Epithelial cell of esophagus (primary cell): ENCODE results near the gene GAL.

Source experiments
- DNase-seq: peaks from one replicate; pipeline ENCODE4 v3.0.0; 2010; ENCODE audit warnings: low read depth
- H3K4me3 ChIP-seq: 2 replicates; pipeline ENCODE4 v1.5.1; 2011; ENCODE audit warnings: mild to moderate bottlenecking, low read length, control low read depth
- TF ChIP-seq, protein P1 (sequence below): IDR thresholded peaks from 2 replicates; pipeline ENCODE4 v1.5.1; 2011; ENCODE audit warnings: low read depth, mild to moderate bottlenecking, low read length, control low read depth, inconsistent platforms; ENCODE audit not compliant: insufficient read depth; ENCODE audit errors: missing control alignments

GAL gene

DNA sequence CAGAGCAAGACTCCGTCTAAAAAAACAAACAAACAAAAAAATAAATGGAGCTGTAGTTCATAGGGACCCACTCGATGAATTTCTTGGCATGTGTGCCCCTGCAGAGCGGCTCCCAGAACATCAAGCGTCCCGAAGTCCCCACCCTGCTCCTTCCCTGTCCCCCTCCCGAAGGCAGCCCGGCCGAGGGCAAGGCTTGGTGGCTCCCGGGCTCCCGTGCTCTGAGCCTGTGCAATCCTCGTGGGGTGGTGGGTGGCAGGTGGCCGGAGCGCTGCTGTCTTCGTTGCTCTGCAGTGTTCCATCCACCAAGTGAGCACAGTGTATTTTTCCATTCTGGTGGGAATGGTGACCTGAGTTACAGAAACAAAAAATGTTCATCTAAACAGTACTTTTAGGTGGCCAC lies 33.5 kb upstream of the GAL start:
- TF ChIP-seq, protein P1, sequence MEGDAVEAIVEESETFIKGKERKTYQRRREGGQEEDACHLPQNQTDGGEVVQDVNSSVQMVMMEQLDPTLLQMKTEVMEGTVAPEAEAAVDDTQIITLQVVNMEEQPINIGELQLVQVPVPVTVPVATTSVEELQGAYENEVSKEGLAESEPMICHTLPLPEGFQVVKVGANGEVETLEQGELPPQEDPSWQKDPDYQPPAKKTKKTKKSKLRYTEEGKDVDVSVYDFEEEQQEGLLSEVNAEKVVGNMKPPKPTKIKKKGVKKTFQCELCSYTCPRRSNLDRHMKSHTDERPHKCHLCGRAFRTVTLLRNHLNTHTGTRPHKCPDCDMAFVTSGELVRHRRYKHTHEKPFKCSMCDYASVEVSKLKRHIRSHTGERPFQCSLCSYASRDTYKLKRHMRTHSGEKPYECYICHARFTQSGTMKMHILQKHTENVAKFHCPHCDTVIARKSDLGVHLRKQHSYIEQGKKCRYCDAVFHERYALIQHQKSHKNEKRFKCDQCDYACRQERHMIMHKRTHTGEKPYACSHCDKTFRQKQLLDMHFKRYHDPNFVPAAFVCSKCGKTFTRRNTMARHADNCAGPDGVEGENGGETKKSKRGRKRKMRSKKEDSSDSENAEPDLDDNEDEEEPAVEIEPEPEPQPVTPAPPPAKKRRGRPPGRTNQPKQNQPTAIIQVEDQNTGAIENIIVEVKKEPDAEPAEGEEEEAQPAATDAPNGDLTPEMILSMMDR = no peak
- DNase-seq = no peak
- no peak overlapping the region for H3K4me3 ChIP-seq

DNA sequence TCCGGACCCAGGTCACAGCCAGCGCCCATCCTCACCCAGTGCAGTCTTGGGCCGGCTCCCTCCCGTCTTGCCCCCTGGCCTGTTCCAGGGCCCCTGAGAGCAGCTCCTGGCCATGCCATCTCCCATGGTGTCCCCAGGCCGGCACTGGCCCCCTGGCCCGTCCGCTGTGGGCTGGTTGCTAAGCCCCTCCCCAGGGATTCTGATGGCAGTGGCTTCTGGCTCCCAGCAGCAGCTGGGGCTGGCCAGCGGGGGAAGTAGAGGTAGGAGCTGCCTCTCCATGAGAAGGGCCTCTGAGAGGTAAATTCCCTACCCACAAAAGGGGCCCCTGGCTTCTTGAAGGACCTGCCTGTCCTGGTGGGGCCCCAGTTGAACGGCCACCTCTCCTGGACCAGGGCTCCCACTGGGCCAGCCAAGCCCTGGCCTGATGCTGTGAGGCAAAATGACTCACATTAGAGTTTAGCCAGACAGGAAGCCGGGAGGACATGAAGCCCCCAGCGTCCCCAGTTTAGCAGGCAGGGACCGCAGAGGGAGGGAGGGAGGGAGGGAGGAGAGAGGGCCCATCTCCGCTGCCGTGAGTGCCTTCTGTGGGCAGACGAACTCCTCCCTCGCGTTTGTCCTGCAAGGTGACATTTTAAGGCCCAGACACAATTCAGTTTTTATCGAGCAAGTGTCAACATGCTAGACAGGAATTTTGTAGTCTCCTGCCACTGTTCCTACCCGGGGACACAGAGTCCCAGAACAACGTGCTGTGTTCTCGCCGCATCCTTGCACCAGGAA lies 32.9 kb upstream of the GAL start:
- H3K4me3 ChIP-seq = no peak overlapping the region
- DNase-seq = peak; percentile 10
- TF ChIP-seq, protein P1 = no peak

DNA sequence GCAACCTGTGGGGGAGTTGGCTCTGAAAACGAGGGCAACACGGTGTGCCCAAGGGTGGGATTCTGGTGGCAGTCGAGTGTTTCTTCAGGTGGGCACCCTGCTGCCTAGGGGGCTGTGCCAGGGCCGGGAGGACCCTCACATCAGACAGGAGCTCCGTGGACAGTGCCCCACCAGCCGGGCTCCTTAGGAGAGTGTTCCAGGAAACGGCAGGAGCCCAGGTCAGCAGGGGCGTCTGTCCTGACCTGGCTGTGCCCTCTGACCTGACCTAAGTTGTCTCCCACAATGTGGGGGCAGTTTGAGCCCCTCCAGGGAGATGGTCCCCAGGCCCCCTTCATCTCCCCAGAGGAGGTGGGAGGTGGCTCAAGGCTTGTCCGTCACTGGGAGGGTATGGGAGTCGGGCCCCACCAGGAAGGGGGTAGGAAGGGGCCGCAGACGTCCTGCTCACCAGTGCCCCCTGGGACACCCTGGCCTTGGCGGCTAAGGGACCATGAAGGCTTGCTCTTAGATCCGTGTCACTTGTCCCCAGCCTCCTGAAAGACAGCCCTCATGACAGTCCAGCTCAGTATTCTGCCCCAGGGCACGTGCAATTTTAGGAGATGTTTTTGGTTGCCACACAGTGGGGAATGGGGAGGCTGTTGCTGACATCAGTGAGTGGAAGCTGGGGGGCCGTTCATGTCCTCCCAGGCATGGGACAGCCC lies 32.2 kb upstream of the GAL start:
- H3K4me3 ChIP-seq = no peak overlapping the region
- no peak for DNase-seq
- TF ChIP-seq, protein P1 = no peak

DNA sequence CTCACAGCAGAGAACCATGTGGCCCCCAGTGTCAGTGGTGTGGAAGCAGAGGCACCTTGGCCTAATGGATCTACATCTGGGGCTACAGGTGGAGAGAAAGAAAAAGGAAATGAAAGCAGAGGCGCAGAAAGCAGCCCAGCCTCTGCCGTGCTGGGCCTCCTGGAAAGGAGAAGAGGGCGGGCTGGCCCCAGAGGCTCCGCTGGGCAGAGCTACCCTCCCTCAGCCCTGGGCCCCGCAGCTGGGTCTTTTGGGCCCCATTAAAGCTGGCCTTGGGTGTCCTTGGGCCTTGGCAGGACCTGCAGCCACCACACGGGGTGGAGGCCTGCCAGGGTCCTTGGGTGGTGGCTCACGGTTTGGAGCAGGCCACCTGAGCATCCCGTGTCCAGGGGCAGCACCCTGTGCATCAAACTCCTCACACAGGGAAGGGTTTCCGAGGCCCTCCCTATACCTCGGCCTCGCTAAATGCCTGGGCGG lies 31.6 kb upstream of the GAL start:
- no peak for DNase-seq
- TF ChIP-seq, protein P1 = no peak
- H3K4me3 ChIP-seq = no peak overlapping the region

DNA sequence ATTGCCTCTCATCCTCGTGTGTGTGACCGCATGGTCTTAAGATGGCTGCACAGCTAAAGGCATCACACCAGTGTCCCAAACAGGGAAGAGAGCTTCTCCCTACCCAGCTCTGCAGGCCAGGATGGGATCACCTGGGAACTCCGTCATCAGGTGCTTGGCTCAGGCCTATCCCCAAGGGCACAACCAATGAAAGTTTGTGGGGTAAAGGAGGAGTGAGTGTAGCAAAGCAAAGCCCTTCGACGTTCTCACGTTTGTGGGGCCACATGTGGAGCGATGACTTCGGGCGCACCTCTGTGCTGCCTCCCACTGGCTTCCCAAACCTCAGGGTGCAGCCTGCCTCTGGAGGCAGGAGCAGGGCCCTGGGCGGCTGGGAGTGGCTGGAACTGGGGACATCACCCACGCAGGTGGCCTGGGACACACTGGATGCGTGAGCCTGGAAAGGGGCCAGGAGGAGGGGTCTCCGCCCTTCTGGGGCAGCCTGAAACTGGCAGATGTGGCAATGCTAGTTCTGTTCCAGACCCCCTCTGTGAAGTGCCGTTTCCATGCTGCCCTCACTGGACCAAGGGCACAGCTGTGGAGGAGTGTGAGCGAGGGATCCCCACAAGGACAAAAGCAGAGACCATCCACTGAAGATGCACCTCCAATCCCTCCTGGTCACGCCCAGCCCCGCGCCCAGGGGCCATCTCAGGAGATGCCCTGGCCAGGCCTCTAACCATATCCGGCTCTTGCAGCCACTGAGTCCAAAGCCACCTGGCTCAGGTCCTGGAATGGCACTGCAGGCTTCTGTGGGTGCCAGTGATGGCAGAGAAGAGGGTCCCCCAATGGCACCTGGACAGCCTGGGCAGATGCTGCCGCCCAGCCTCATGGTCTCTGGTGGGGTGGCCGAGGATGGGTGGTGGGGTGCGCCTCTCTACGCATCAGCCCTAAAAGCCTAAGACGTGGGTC lies 30.6 kb upstream of the GAL start:
- TF ChIP-seq, protein P1 = no peak
- no peak for DNase-seq
- no peak overlapping the region for H3K4me3 ChIP-seq

DNA sequence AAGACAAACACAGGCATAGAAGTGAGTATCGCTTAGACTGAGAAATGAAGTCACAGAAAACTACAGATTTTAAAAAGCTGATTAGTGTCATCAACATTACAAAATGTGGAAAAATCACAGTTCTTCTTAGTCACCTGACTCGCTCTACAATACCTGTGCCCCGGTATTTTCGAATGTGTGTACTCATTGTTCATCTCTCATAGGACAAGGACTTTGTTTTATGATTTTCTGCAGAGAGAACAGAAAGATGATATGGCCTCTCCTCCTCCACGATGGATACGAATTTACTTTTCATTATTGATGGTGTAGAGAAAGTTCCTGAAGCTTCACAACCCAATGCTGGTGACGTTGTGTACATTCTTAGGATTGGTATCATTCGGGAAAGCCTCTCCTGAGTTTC lies 29.4 kb upstream of the GAL start:
- no peak for DNase-seq
- no peak overlapping the region for H3K4me3 ChIP-seq
- TF ChIP-seq, protein P1 = no peak
